Gastrocnemius medialis (tissue), 4 donors: ENCODE results near the gene MGAT5. TPM values are rescaled to one million over a fixed set of nuclear protein-coding genes. Genes with fewer than 3 reads are reported as not detected.

ENCODE experiments used
- ATAC-seq, 2 donors: fragments of 150-250 bp; one replicate each; pipeline ENCODE4 v1.9.1; 2016
- DNase-seq, 2 donors: peaks; one replicate each; pipeline ENCODE4 v3.0.0-alpha.2; 2019
- H3K27ac ChIP-seq, 4 donors: fragments of 200-600 bp; sonication (generic); 1 replicate in 1 of 4; 2 replicates in 3 of 4; pipeline ENCODE4 v1.5.1; 2016 to 2018; ENCODE audit warnings: mild to moderate bottlenecking in 2 of 4, moderate library complexity in 1 of 4
- H3K27me3 ChIP-seq, 3 donors: fragments of 200-600 bp; sonication (generic) in 2 of 3; 1 replicate in 1 of 3; 2 replicates in 2 of 3; pipeline versions ENCODE4 v1.5.1 to v1.6.0; 2016 to 2019; ENCODE audit warnings: mild to moderate bottlenecking in 1 of 3, moderate library complexity in 1 of 3
- H3K36me3 ChIP-seq, 2 donors: fragments of 200-600 bp; sonication (generic) in 1 of 2; one replicate each; pipeline ENCODE4 v1.5.1; 2017 to 2018
- H3K4me1 ChIP-seq, 2 donors: fragments of 200-600 bp; sonication (generic) in 1 of 2; one replicate each; pipeline ENCODE4 v1.5.1; 2016 to 2017; ENCODE audit warnings: mild to moderate bottlenecking in 2 of 2
- H3K4me3 ChIP-seq, 4 donors: fragments of 200-600 bp; sonication (generic) in 3 of 4; 1 replicate in 1 of 4; 2 replicates in 3 of 4; pipeline ENCODE4 v1.5.1; 2016 to 2019; ENCODE audit warnings: mild to moderate bottlenecking in 2 of 4
- H3K9me3 ChIP-seq, 3 donors: fragments of 200-600 bp; sonication (generic) in 2 of 3; 1 replicate in 1 of 3; 2 replicates in 2 of 3; pipeline ENCODE4 v1.5.1; 2016 to 2019
- POLR2A ChIP-seq, 2 donors: fragments of 450-650 bp; IDR thresholded peaks; one replicate each; pipeline ENCODE4 v1.6.1; 2017; ENCODE audit warnings: antibody characterized with exemption in 2 of 2, mild to moderate bottlenecking in 2 of 2, moderate library complexity in 2 of 2
- in situ Hi-C, 4 donors: fragments of 200-750 bp; cut with MboI; loops; one replicate each; pipeline versions ENCODE4 v1.15.0 to v1.8.0; 2017; ENCODE audit warnings: low sequenced_read_pairs in 4 of 4
- intact Hi-C: fragments of 100-400 bp; cut with DNase I; formaldehyde crosslinking; loops from one replicate; pipeline ENCODE4 v1.15.1; 2023; ENCODE audit warnings: low total_unique reads
- total RNA-seq, 4 donors: library from RNA; depleted of rRNA; stranded (reverse); fragments of >200 nt; gene quantifications; one replicate each; pipeline versions ENCODE4 v1.1.0 to v1.2.3, GENCODE V29; 2016
- TF ChIP-seq, protein P1 (sequence below), 5 experiments: fragments of 450-650 bp in 3 of 5; fragments of 200-600 bp in 2 of 5; sonication (generic) in 2 of 5; IDR thresholded peaks in 4 of 5; conservative IDR thresholded peaks in 1 of 5; 1 replicate in 4 of 5; 2 replicates in 1 of 5; pipeline ENCODE4 v1.5.1; 2016 to 2019; ENCODE audit warnings: antibody characterized with exemption in 5 of 5, mild to moderate bottlenecking in 3 of 5, moderate library complexity in 3 of 5

Gene MGAT5
- total RNA-seq, 4 donors from 2014 or later = 3.0 to 4.9 (median 3.3) TPM

DNA sequence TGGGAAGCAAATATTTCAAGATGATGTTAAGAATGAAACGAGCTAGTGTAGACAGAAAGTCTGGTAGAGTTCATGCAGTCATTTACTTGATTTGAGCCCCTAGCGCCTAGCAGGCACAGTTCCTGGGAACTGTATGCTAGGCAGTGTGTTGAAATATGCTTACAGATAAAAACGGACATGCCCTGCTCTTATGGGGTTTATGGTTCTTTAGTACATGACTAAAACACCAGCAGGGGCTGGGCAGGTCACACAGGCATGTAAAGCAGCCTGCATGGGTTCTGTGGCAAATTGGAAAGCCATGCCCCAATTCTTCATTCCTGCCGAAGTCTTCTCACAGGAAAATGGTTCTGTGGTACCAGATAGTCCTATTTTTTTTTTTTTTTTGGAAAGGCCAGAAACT is 27.3 kb upstream of the MGAT5 start:
- no peaks in the 10 kb centered on the region for H3K4me1 ChIP-seq
- in situ Hi-C loops = loop anchor here in 1 of 4 donors (25.0 kb wide), 2 partner anchors 186 to 339 kb away; no protein-coding TSS in a partner anchor

DNA sequence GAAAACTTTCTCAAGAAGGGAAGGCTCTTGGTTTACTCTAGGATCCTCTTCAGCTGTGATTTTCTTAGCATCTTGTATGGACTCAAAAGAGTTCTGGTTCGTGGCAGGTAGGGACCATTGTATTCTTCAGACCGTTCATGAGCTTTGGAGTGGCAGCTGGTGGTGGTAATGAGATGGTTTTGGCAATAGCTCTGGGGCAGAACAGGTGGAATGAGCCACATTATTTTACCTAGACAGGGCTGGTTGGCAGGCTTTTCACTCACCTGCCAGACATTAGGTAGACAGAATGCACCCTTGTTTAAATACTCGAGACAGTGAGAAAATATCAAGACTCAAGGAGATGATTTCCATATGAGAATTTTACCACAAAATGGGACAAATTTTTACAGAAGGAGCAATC is 26.2 kb upstream of the MGAT5 start:
- Histone ChIP-seq H3K36me3 (no peaks in the 10 kb centered on the region), H3K27ac (no peak overlapping the region), H3K9me3 (no peaks in the 10 kb centered on the region), H3K4me3 (no peak overlapping the region), H3K27me3 (no peaks in the 10 kb centered on the region), H3K4me1 (no peaks in the 10 kb centered on the region)
- in situ Hi-C loops (loop anchor here in 1 of 4 donors (25.0 kb wide), 2 partner anchors 185 to 340 kb away; no protein-coding TSS in a partner anchor), intact Hi-C loops (no loop called here)
- TF ChIP-seq, protein P1, sequence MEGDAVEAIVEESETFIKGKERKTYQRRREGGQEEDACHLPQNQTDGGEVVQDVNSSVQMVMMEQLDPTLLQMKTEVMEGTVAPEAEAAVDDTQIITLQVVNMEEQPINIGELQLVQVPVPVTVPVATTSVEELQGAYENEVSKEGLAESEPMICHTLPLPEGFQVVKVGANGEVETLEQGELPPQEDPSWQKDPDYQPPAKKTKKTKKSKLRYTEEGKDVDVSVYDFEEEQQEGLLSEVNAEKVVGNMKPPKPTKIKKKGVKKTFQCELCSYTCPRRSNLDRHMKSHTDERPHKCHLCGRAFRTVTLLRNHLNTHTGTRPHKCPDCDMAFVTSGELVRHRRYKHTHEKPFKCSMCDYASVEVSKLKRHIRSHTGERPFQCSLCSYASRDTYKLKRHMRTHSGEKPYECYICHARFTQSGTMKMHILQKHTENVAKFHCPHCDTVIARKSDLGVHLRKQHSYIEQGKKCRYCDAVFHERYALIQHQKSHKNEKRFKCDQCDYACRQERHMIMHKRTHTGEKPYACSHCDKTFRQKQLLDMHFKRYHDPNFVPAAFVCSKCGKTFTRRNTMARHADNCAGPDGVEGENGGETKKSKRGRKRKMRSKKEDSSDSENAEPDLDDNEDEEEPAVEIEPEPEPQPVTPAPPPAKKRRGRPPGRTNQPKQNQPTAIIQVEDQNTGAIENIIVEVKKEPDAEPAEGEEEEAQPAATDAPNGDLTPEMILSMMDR (IDR thresholded peaks at IDR 0.05 in 4 of 5, conservative IDR thresholded peaks at IDR 0.05 in 1 of 5) = no peak
- no peak for ATAC-seq
- DNase-seq = no peak

More for the DNA sequence above, 27.3 kb upstream of the MGAT5 start:
- intact Hi-C loops = no loop called here
- H3K36me3 ChIP-seq = no peaks in the 10 kb centered on the region
- DNase-seq = no peak
- no peaks in the 10 kb centered on the region for H3K9me3 ChIP-seq
- TF ChIP-seq, protein P1 (IDR thresholded peaks at IDR 0.05 in 4 of 5, conservative IDR thresholded peaks at IDR 0.05 in 1 of 5) = no peak
- TF ChIP-seq POLR2A (IDR thresholded peaks at IDR 0.05) = no peak
- no peaks in the 10 kb centered on the region for H3K27me3 ChIP-seq
- H3K4me3 ChIP-seq = no peak overlapping the region
- ATAC-seq = no peak
- no peak overlapping the region for H3K27ac ChIP-seq

DNA sequence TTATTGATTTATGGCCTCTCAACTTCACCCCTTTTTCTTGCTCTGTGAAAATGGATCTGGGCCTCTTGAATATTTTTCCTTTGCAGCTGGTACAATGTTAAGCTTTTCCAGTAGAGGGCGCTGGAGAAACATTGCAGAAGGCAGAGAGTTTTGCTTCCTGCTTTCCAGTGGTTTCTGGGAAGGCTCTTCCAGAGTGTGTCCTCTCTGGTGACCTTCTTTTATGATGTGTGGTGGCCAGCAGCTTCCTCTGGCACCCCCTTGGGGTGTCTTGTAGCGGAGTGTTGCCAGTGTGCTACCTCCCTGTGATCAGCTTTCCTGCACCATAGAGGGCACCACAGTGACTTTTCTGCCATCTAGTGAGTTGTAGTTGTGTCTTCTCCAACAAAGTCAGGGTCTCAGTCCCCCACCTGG is 25.4 kb upstream of the MGAT5 start:
- no peaks in the 10 kb centered on the region for H3K4me1 ChIP-seq
- in situ Hi-C loops = loop anchor here in 1 of 4 donors (25.0 kb wide), 2 partner anchors 184 to 341 kb away; no protein-coding TSS in a partner anchor

DNA sequence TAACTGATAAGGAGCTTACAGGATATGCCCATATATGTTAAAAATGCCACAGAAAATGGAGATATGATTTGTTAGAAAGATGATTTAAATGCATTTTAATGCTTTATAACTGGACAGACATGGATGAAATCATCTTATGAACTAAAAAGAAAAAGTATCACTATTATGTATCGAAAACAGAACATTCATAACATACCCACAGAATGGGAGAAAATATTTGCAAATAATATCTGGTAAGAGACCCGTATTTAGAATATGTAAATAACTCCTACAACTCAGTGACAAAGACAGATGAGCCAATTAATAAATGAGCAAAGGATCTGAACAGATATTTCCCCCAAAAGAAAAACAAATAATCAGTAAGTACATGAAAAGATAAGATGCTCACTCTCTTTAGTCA is 24.3 kb upstream of the MGAT5 start:
- no peaks in the 10 kb centered on the region for H3K4me1 ChIP-seq
- H3K27ac ChIP-seq = no peak overlapping the region
- no peak overlapping the region for H3K4me3 ChIP-seq
- ATAC-seq (no peak), DNase-seq (no peak)
- H3K9me3 ChIP-seq = no peaks in the 10 kb centered on the region
- TF ChIP-seq POLR2A (IDR thresholded peaks at IDR 0.05) = no peak
- TF ChIP-seq, protein P1 (IDR thresholded peaks at IDR 0.05 in 4 of 5, conservative IDR thresholded peaks at IDR 0.05 in 1 of 5) = no peak
- in situ Hi-C loops (loop anchor here in 1 of 4 donors (25.0 kb wide), 2 partner anchors 183 to 342 kb away; no protein-coding TSS in a partner anchor), intact Hi-C loops (no loop called here)
- no peaks in the 10 kb centered on the region for H3K27me3 ChIP-seq
- no peaks in the 10 kb centered on the region for H3K36me3 ChIP-seq

More for the DNA sequence above, 25.4 kb upstream of the MGAT5 start:
- intact Hi-C loops = no loop called here
- ATAC-seq (no peak), DNase-seq (no peak)
- TF ChIP-seq, protein P1 (IDR thresholded peaks at IDR 0.05 in 4 of 5, conservative IDR thresholded peaks at IDR 0.05 in 1 of 5) = peak in 1 of 5 experiments; percentile 22
- TF ChIP-seq POLR2A (IDR thresholded peaks at IDR 0.05) = no peak
- no peaks in the 10 kb centered on the region for H3K36me3 ChIP-seq
- H3K27ac ChIP-seq = no peak overlapping the region
- no peak overlapping the region for H3K4me3 ChIP-seq
- H3K9me3 ChIP-seq = no peaks in the 10 kb centered on the region
- no peaks in the 10 kb centered on the region for H3K27me3 ChIP-seq

DNA sequence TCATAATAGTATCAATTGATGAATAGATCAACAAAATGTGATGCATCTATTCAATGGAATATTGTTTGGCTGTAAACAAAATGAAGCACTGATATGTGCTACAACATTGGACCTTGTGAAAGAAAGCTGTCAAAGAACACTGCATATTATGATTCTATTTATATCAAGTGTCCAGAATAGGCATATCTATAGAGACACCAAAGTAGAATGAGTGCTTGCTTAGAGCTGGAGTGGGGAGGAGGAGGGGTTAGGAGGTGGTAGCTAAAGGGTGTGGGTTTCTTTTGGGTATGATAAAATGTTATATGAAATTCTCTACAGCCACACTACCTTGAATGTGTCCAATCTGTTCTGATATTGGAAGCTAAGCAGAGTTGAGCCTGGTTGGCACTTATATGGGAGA is 23.0 kb upstream of the MGAT5 start:
- Histone ChIP-seq H3K27me3 (no peaks in the 10 kb centered on the region), H3K9me3 (no peaks in the 10 kb centered on the region), H3K4me3 (no peak overlapping the region), H3K36me3 (no peaks in the 10 kb centered on the region), H3K4me1 (no peaks in the 10 kb centered on the region), H3K27ac (no peak overlapping the region)
- TF ChIP-seq, protein P1 (IDR thresholded peaks at IDR 0.05 in 4 of 5, conservative IDR thresholded peaks at IDR 0.05 in 1 of 5) = no peak
- TF ChIP-seq POLR2A (IDR thresholded peaks at IDR 0.05) = no peak
- intact Hi-C loops = no loop called here
- ATAC-seq = no peak
- DNase-seq = no peak
- in situ Hi-C loops = loop anchor here in 2 of 4 donors (10.0 to 25.0 kb wide), 3 partner anchors 116 to 344 kb away; no protein-coding TSS in a partner anchor
